PC-9 (cell line): ENCODE data around the gene JMJD6.

Experiments used
- CTCF ChIP-seq: fragments of 200-600 bp; sonication (generic); conservative IDR thresholded peaks from 2 replicates; pipeline ENCODE4 v1.6.1; 2017; ENCODE audit warnings: mixed run types, antibody characterized with exemption, mild to moderate bottlenecking, moderate library complexity
- EZH2 ChIP-seq: fragments of 200-600 bp; sonication (generic); IDR thresholded peaks from 2 replicates; pipeline ENCODE4 v1.8.0; 2017; ENCODE audit warnings: antibody characterized with exemption, low read depth

GRCh38 chr17:76687298-76688164, 38.9 kb downstream of the JMJD6 start:
- no peak for TF ChIP-seq EZH2
- TF ChIP-seq CTCF: no peak
